Right lobe of liver (tissue), 4 donors: ENCODE results near the gene LTB.

ENCODE experiments used
- POLR2A ChIP-seq: fragments of 450-650 bp; IDR thresholded peaks from one replicate; pipeline ENCODE4 v1.6.1; 2017; ENCODE audit warnings: antibody characterized with exemption, mild to moderate bottlenecking
- TF ChIP-seq, protein P1 (sequence below), 4 donors: fragments of 200-600 bp in 3 of 4; fragments of 450-650 bp in 1 of 4; IDR thresholded peaks; one replicate each; pipeline versions ENCODE4 v1.5.1 to v1.8.0; 2016 to 2022; ENCODE audit warnings: antibody characterized with exemption in 4 of 4, mild to moderate bottlenecking in 2 of 4
- donor health status: DM: no; HTN: no; CAD: no.
- donor health status: DM: no; HTN: no; CAD: no.
- donor health status: DM: no; HTN: yes; CAD: no.

DNA sequence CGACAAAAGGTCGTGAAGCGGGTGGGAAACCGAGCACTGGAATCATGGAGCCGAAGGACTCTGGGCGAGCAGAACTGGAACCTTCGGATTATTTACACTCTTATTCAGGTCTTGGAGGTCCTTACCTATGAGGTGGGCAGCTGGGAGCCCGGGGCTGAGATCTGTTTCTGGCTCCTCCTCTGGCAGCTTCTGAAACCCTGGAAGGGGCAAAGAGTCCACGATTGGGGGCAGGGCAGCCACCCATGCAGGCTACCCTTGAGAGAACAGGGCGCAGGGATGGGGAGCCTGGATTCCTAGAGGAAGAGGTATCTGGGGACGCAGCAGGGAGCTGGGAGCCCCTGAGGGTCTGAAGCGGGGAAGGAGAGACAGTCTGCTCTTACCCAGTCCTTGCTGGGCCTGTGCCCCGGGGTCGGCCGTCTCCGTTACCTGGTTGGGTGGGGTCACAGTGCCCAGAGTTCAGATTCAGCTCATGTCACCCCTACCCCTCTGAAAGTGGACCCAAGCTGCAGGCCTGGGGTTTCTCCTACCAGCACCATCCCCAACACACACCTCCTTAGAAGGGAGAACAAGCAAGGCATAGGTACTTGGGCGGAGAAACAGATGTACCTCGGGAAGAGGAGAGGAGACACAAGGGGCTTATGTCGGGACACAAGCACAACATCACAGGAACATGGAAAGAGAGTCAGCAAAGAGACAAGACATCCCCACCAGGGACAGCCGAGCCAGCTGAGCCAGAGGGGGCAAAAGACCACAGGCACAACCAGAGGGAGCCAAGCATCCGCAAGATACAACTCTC is 592 bp downstream of the LTB start:
- TF ChIP-seq, protein P1, sequence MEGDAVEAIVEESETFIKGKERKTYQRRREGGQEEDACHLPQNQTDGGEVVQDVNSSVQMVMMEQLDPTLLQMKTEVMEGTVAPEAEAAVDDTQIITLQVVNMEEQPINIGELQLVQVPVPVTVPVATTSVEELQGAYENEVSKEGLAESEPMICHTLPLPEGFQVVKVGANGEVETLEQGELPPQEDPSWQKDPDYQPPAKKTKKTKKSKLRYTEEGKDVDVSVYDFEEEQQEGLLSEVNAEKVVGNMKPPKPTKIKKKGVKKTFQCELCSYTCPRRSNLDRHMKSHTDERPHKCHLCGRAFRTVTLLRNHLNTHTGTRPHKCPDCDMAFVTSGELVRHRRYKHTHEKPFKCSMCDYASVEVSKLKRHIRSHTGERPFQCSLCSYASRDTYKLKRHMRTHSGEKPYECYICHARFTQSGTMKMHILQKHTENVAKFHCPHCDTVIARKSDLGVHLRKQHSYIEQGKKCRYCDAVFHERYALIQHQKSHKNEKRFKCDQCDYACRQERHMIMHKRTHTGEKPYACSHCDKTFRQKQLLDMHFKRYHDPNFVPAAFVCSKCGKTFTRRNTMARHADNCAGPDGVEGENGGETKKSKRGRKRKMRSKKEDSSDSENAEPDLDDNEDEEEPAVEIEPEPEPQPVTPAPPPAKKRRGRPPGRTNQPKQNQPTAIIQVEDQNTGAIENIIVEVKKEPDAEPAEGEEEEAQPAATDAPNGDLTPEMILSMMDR (IDR thresholded peaks at IDR 0.05), result no peak
- TF ChIP-seq POLR2A, result no peak
